Right lobe of liver (tissue), 6 donors: ENCODE results near the gene CCDC92. TPM values are rescaled to one million over a fixed set of nuclear protein-coding genes. Genes with fewer than 3 reads are reported as not detected.

Experiments
- ATAC-seq, 4 donors: fragments of 200-7000 bp; cut with Tn5 transposase; one replicate each; pipeline ENCODE4 v1.9.1; 2020; ENCODE audit warnings: mild to moderate bottlenecking in 4 of 4, moderate library complexity in 4 of 4
- DNase-seq, 3 donors: peaks; one replicate each; pipeline ENCODE4 v3.0.0-alpha.2; 2020
- H3K27ac ChIP-seq, 3 donors: fragments of 200-600 bp; one replicate each; pipeline ENCODE4 v1.8.0; 2022
- H3K27me3 ChIP-seq, 2 donors: fragments of 200-600 bp; one replicate each; pipeline ENCODE4 v1.8.0; 2022
- H3K36me3 ChIP-seq, 4 donors: fragments of 200-600 bp; sonication (generic) in 1 of 4; one replicate each; pipeline versions ENCODE4 v1.5.1 to v1.8.0; 2017 to 2022; ENCODE audit warnings: control low read depth in 1 of 4
- H3K4me1 ChIP-seq, 4 donors: fragments of 200-600 bp; sonication (generic) in 1 of 4; one replicate each; pipeline versions ENCODE4 v1.5.1 to v1.8.0; 2017 to 2022; ENCODE audit warnings: control low read depth in 1 of 4
- H3K4me3 ChIP-seq, 3 donors: fragments of 200-600 bp; one replicate each; pipeline ENCODE4 v1.8.0; 2022
- H3K9me3 ChIP-seq, 4 donors: fragments of 200-600 bp; sonication (generic) in 1 of 4; one replicate each; pipeline versions ENCODE4 v1.5.1 to v1.8.0; 2017 to 2022; ENCODE audit warnings: control low read depth in 1 of 4
- CTCF ChIP-seq, 4 donors: fragments of 200-600 bp in 3 of 4; fragments of 450-650 bp in 1 of 4; IDR thresholded peaks; one replicate each; pipeline versions ENCODE4 v1.5.1 to v1.8.0; 2016 to 2022; ENCODE audit warnings: antibody characterized with exemption in 4 of 4, mild to moderate bottlenecking in 2 of 4
- POLR2A ChIP-seq: fragments of 450-650 bp; IDR thresholded peaks from one replicate; pipeline ENCODE4 v1.6.1; 2017; ENCODE audit warnings: antibody characterized with exemption, mild to moderate bottlenecking
- WGBS: methylation state at CpG from one replicate; pipeline ENCODE4 v1.1.6; 2018; ENCODE audit warnings: low coverage, low lambda C conversion rate; ENCODE audit not compliant: insufficient coverage; ENCODE audit errors: missing lambda C conversion rate; 5-methylcytosine and 5-hydroxymethylcytosine counted together
- intact Hi-C, 2 donors: fragments of 100-400 bp; cut with DNase I; formaldehyde crosslinking; loops; one replicate each; pipeline versions ENCODE4 v1.11.2 to v1.14.1; 2022
- total RNA-seq, 6 experiments: library from RNA; depleted of rRNA in 2 of 6; stranded (reverse); fragments of >200 nt in 2 of 6; fragmentation: NEBNext Ultra II Directional in 3 of 6; extraction: Animal tissue kit (Norgen Biotek cat#: 25700) in 3 of 6; gene quantifications; one replicate each; pipeline versions ENCODE4 v1.1.0 to v1.2.4, GENCODE V29; 2016 to 2023
- donor health status: DM: no; HTN: yes; CAD: no.
- donor health status: DM: no; HTN: no; CAD: no.
- donor health status: DM: no; HTN: no; CAD: no.
- donor health status: DM: no; HTN: yes; CAD: no.
- donor health status: DM: no; HTN: yes; CAD: no.

The CCDC92 gene
- total RNA-seq, 6 experiments from 2014 or later, result 12.5 to 17.5 (median 16.1) TPM

- WGBS, result 77% methylated on average over 6 of the region's 9 CpGs
- Histone ChIP-seq H3K36me3 (no peaks in the 10 kb centered on the region), H3K27me3 (no peaks in the 10 kb centered on the region), H3K27ac (no peak overlapping the region), H3K9me3 (no peaks in the 10 kb centered on the region), H3K4me3 (no peak overlapping the region), H3K4me1 (no peaks in the 10 kb centered on the region)
- intact Hi-C loops, result no loop called here
- DNase-seq, result no peak
- TF ChIP-seq CTCF (IDR thresholded peaks at IDR 0.05), result no peak
- TF ChIP-seq POLR2A, result no peak
- ATAC-seq, result no peak
Observed at GRCh38 chr12:123899368-123899767, 73.3 kb downstream of the CCDC92 start.

- no peaks in the 10 kb centered on the region for H3K36me3 ChIP-seq
- ATAC-seq (no peak), DNase-seq (no peak)
- no peaks in the 10 kb centered on the region for H3K4me1 ChIP-seq
- TF ChIP-seq CTCF (IDR thresholded peaks at IDR 0.05) (no peak), POLR2A (no peak)
- no peak overlapping the region for H3K4me3 ChIP-seq
- WGBS, result 92% methylated on average over 7 of the region's 18 CpGs
- no peaks in the 10 kb centered on the region for H3K9me3 ChIP-seq
- H3K27me3 ChIP-seq, result no peaks in the 10 kb centered on the region
- H3K27ac ChIP-seq, result no peak overlapping the region
- intact Hi-C loops, result no loop called here
Observed at GRCh38 chr12:123898673-123899072, 74.0 kb downstream of the CCDC92 start.

- no peak for ATAC-seq
- Histone ChIP-seq H3K36me3 (no peaks in the 10 kb centered on the region), H3K4me1 (no peaks in the 10 kb centered on the region), H3K4me3 (no peak overlapping the region), H3K27ac (no peak overlapping the region), H3K27me3 (no peaks in the 10 kb centered on the region), H3K9me3 (no peaks in the 10 kb centered on the region)
- DNase-seq, result no peak
- intact Hi-C loops, result no loop called here
- TF ChIP-seq POLR2A (no peak), CTCF (IDR thresholded peaks at IDR 0.05) (no peak)
- WGBS, result 63% methylated on average over 4 of the region's 5 CpGs
Observed at GRCh38 chr12:123897221-123897620, 75.4 kb downstream of the CCDC92 start.

- Histone ChIP-seq H3K4me1 (no peaks in the 10 kb centered on the region), H3K9me3 (no peaks in the 10 kb centered on the region), H3K27ac (no peak overlapping the region), H3K27me3 (no peaks in the 10 kb centered on the region), H3K36me3 (no peaks in the 10 kb centered on the region), H3K4me3 (no peak overlapping the region)
- WGBS, result 45% methylated on average over 8 of the region's 8 CpGs
- no peak for ATAC-seq
- DNase-seq, result no peak
- TF ChIP-seq POLR2A, result no peak
- no peak for TF ChIP-seq CTCF (IDR thresholded peaks at IDR 0.05)
- intact Hi-C loops, result no loop called here
Observed at GRCh38 chr12:123896767-123897166, 75.9 kb downstream of the CCDC92 start.

- Histone ChIP-seq H3K9me3 (no peaks in the 10 kb centered on the region), H3K36me3 (no peaks in the 10 kb centered on the region), H3K4me1 (no peaks in the 10 kb centered on the region), H3K27me3 (no peaks in the 10 kb centered on the region), H3K27ac (no peak overlapping the region), H3K4me3 (no peak overlapping the region)
- ATAC-seq, result no peak
- no peak for TF ChIP-seq CTCF (IDR thresholded peaks at IDR 0.05)
- no peak for TF ChIP-seq POLR2A
- intact Hi-C loops, result no loop called here
- 78% methylated on average over 8 of the region's 8 CpGs for WGBS
- DNase-seq, result no peak
Observed at GRCh38 chr12:123895451-123895850, 77.2 kb downstream of the CCDC92 start.
